Liver (tissue), 9 donors: ENCODE results near the gene KCTD5. TPM values are rescaled to one million over a fixed set of nuclear protein-coding genes. Genes with fewer than 3 reads are reported as not detected.

Experiments
- DNase-seq: peaks from one replicate; pipeline ENCODE4 v3.0.0-alpha.2; 2017; ENCODE audit warnings: low spot score
- H3K27ac ChIP-seq, 2 donors: one replicate each; pipeline ENCODE4 v1.7.0; 2013; ENCODE audit warnings: inconsistent platforms in 2 of 2, low read length in 2 of 2, control low read depth in 1 of 2, low read depth in 1 of 2, mild to moderate bottlenecking in 1 of 2
- H3K27me3 ChIP-seq, 4 donors: one replicate each; pipeline versions ENCODE4 v1.6.1 to v1.7.0; 2013; ENCODE audit warnings: low read length in 3 of 4, inconsistent platforms in 1 of 4, mild to moderate bottlenecking in 1 of 4, moderate library complexity in 1 of 4; ENCODE audit not compliant: control insufficient read depth in 4 of 4, insufficient read depth in 4 of 4
- H3K36me3 ChIP-seq, 4 donors: one replicate each; pipeline versions ENCODE4 v1.6.1 to v1.7.0; 2013; ENCODE audit warnings: low read length in 3 of 4, mild to moderate bottlenecking in 3 of 4, low read depth in 1 of 4, moderate library complexity in 1 of 4; ENCODE audit not compliant: control insufficient read depth in 4 of 4, insufficient read depth in 3 of 4
- H3K4me1 ChIP-seq, 4 donors: one replicate each; pipeline versions ENCODE4 v1.6.1 to v1.7.0; 2013; ENCODE audit warnings: low read length in 3 of 4, mild to moderate bottlenecking in 3 of 4, moderate library complexity in 1 of 4; ENCODE audit not compliant: control insufficient read depth in 4 of 4, insufficient read depth in 4 of 4
- H3K4me3 ChIP-seq, 3 donors: one replicate each; pipeline versions ENCODE4 v1.6.1 to v1.7.0; 2013; ENCODE audit warnings: low read length in 3 of 3, control low read depth in 1 of 3, low read depth in 1 of 3, mild to moderate bottlenecking in 1 of 3
- H3K9ac ChIP-seq, 2 donors: one replicate each; pipeline ENCODE4 v1.7.0; 2013; ENCODE audit warnings: low read length in 2 of 2, mild to moderate bottlenecking in 2 of 2, moderate library complexity in 2 of 2, control low read depth in 1 of 2, low read depth in 1 of 2
- H3K9me3 ChIP-seq, 4 donors: one replicate each; pipeline versions ENCODE4 v1.6.1 to v1.7.0; 2013; ENCODE audit warnings: low read length in 3 of 4; ENCODE audit not compliant: control insufficient read depth in 4 of 4
- ATF3 ChIP-seq: IDR thresholded peaks from 2 replicates; pipeline ENCODE4 v1.6.1; 2016; ENCODE audit warnings: antibody characterized with exemption
- EGR1 ChIP-seq, 2 donors: IDR thresholded peaks; 2 replicates each; pipeline ENCODE4 v1.6.1; 2016 to 2018; ENCODE audit warnings: antibody characterized with exemption in 2 of 2, low read depth in 2 of 2
- FOXA1 ChIP-seq: IDR thresholded peaks from 2 replicates; pipeline ENCODE4 v1.6.1; 2016; ENCODE audit warnings: antibody characterized with exemption
- GABPA ChIP-seq, 2 donors: IDR thresholded peaks in 1 of 2; conservative IDR thresholded peaks in 1 of 2; 2 replicates each; pipeline ENCODE4 v1.6.1; 2016; ENCODE audit warnings: antibody characterized with exemption in 2 of 2, mild to moderate bottlenecking in 1 of 2, moderate library complexity in 1 of 2
- HNF4A ChIP-seq, 2 donors: conservative IDR thresholded peaks; 2 replicates each; pipeline ENCODE4 v1.6.1; 2016; ENCODE audit warnings: antibody characterized with exemption in 2 of 2, mild to moderate bottlenecking in 2 of 2
- HNF4G ChIP-seq: IDR thresholded peaks from 2 replicates; pipeline ENCODE4 v1.6.1; 2016; ENCODE audit warnings: antibody characterized with exemption
- MAX ChIP-seq: IDR thresholded peaks from 2 replicates; pipeline ENCODE4 v1.6.1; 2016; ENCODE audit warnings: antibody characterized with exemption
- NR2F2 ChIP-seq: IDR thresholded peaks from 2 replicates; pipeline ENCODE4 v1.6.1; 2016; ENCODE audit warnings: antibody characterized with exemption
- RAD21 ChIP-seq, 2 donors: IDR thresholded peaks; 2 replicates each; pipeline ENCODE4 v1.6.1; 2016; ENCODE audit warnings: antibody characterized with exemption in 2 of 2, mild to moderate bottlenecking in 2 of 2
- REST ChIP-seq: IDR thresholded peaks from 2 replicates; pipeline ENCODE4 v1.6.1; 2016; ENCODE audit warnings: antibody characterized with exemption, mild to moderate bottlenecking
- RXRA ChIP-seq, 2 donors: IDR thresholded peaks; 2 replicates each; pipeline ENCODE4 v1.6.1; 2017 to 2018; ENCODE audit warnings: antibody characterized with exemption in 2 of 2, mild to moderate bottlenecking in 1 of 2
- SP1 ChIP-seq: IDR thresholded peaks from 2 replicates; pipeline ENCODE4 v1.6.1; 2018; ENCODE audit warnings: antibody characterized with exemption, mild to moderate bottlenecking
- TAF1 ChIP-seq: conservative IDR thresholded peaks from 2 replicates; pipeline ENCODE4 v1.6.1; 2016; ENCODE audit warnings: antibody characterized with exemption, mild to moderate bottlenecking
- YY1 ChIP-seq: IDR thresholded peaks from 2 replicates; pipeline ENCODE4 v1.6.1; 2016; ENCODE audit warnings: antibody characterized with exemption, mild to moderate bottlenecking
- ZBTB33 ChIP-seq: IDR thresholded peaks from 2 replicates; pipeline ENCODE4 v1.6.1; 2016; ENCODE audit warnings: antibody characterized with exemption
- WGBS: extraction: QIAGEN DNeasy Blood & Tissue Kit; methylation state at CpG from one replicate; pipeline ENCODE4 v1.1.7; 2013; 5-methylcytosine and 5-hydroxymethylcytosine counted together
- polyA plus RNA-seq, 2 donors: library from polyadenylated mRNA; stranded (reverse) in 1 of 2; unstranded in 1 of 2; fragments of 200-250 nt in 1 of 2; fragments of >200 nt in 1 of 2; fragmentation: Nextera tagmentation in 1 of 2; extraction: Ambion mirVana in 1 of 2; gene quantifications; one replicate each; pipeline versions ENCODE4 v1.2.1 to v1.2.3, GENCODE V29; 2013 to 2015
- total RNA-seq, 2 donors: library from RNA; depleted of rRNA; stranded (reverse); fragments of >200 nt; gene quantifications; one replicate each; pipeline ENCODE4 v1.2.3, GENCODE V29; 2014
- donor health status: healthy.
- donor health status: healthy.
- donor health status: healthy.
- donor health status: healthy.
- donor health status: healthy.

KCTD5 gene
- total and polyA plus RNA-seq, 4 donors: 8.3 to 14.2 (median 11.5) TPM

- H3K27ac ChIP-seq: no peak overlapping the region
- H3K27me3 ChIP-seq: no peaks in the 10 kb centered on the region
- H3K9me3 ChIP-seq: no peaks in the 10 kb centered on the region
- TF ChIP-seq GABPA (IDR thresholded peaks at IDR 0.05 in 1 of 2, conservative IDR thresholded peaks at IDR 0.05 in 1 of 2) (no peak), MAX (no peak), FOXA1 (no peak), ZBTB33 (no peak), TAF1 (no peak), REST (no peak), HNF4G (no peak), RXRA (IDR thresholded peaks at IDR 0.05) (no peak)
- no peak overlapping the region for H3K4me3 ChIP-seq
- no peak overlapping the region for H3K9ac ChIP-seq
- DNase-seq: no peak
- WGBS: 94% methylated on average over 28 of the region's 28 CpGs
- H3K36me3 ChIP-seq: peaks cover 7 to 55% (median 21%) of the 10 kb centered on the region in 4 donors
- peaks cover 4 to 19% (median 12%) of the 10 kb centered on the region in 4 donors for H3K4me1 ChIP-seq
These were observed 17.7 kb downstream of the KCTD5 start for GRCh38 chr16:2699791-2700600.

- Histone ChIP-seq H3K9ac (no peak overlapping the region), H3K4me1 (peaks cover 4 to 19% (median 12%) of the 10 kb centered on the region in 4 donors), H3K36me3 (peaks cover 7 to 61% (median 22%) of the 10 kb centered on the region in 4 donors), H3K27me3 (no peaks in the 10 kb centered on the region), H3K27ac (no peak overlapping the region), H3K4me3 (no peak overlapping the region), H3K9me3 (no peaks in the 10 kb centered on the region)
- DNase-seq: no peak
- TF ChIP-seq HNF4G (no peak), RAD21 (IDR thresholded peaks at IDR 0.05) (no peak), YY1 (no peak), RXRA (IDR thresholded peaks at IDR 0.05) (no peak), HNF4A (conservative IDR thresholded peaks at IDR 0.05) (no peak), GABPA (IDR thresholded peaks at IDR 0.05 in 1 of 2, conservative IDR thresholded peaks at IDR 0.05 in 1 of 2) (no peak), NR2F2 (no peak), EGR1 (IDR thresholded peaks at IDR 0.05; ENCODE audit: low read depth in 2 of 2) (no peak), SP1 (no peak), ZBTB33 (no peak), ATF3 (no peak)
- 89% methylated on average over 13 of the region's 13 CpGs for WGBS
These were observed 18.5 kb downstream of the KCTD5 start for GRCh38 chr16:2700786-2701185.
